Measurements from ENCODE around the gene SLC22A4. TPM values are rescaled to one million over a fixed set of nuclear protein-coding genes. Genes with fewer than 3 reads are reported as not detected.
A peak's percentile ranks its signal among the peaks of the same experiment; 100 is the strongest.

Gene SLC22A4
- total RNA-seq, 1 donor from 2014 or later, result 1.8 TPM

- peak; percentile 38 for DNase-seq (ENCODE audit: low read depth)
- peaks cover 2% of the 10 kb centered on the region for H3K36me3 ChIP-seq (ENCODE audit: control insufficient read depth, insufficient read depth, low read length)
- H3K4me3 ChIP-seq (ENCODE audit: low read depth, low read length), result no peak overlapping the region
- TF ChIP-seq, protein P1, sequence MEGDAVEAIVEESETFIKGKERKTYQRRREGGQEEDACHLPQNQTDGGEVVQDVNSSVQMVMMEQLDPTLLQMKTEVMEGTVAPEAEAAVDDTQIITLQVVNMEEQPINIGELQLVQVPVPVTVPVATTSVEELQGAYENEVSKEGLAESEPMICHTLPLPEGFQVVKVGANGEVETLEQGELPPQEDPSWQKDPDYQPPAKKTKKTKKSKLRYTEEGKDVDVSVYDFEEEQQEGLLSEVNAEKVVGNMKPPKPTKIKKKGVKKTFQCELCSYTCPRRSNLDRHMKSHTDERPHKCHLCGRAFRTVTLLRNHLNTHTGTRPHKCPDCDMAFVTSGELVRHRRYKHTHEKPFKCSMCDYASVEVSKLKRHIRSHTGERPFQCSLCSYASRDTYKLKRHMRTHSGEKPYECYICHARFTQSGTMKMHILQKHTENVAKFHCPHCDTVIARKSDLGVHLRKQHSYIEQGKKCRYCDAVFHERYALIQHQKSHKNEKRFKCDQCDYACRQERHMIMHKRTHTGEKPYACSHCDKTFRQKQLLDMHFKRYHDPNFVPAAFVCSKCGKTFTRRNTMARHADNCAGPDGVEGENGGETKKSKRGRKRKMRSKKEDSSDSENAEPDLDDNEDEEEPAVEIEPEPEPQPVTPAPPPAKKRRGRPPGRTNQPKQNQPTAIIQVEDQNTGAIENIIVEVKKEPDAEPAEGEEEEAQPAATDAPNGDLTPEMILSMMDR (IDR thresholded peaks at IDR 0.05; ENCODE audit: insufficient read depth, low read length, poor library complexity, severe bottlenecking), result no peak
- H3K27me3 ChIP-seq (ENCODE audit: control insufficient read depth, insufficient read depth, low read length), result no peaks in the 10 kb centered on the region
Measured at GRCh38 chr5:132334812-132335211, 40.6 kb downstream of the SLC22A4 start.

DNA sequence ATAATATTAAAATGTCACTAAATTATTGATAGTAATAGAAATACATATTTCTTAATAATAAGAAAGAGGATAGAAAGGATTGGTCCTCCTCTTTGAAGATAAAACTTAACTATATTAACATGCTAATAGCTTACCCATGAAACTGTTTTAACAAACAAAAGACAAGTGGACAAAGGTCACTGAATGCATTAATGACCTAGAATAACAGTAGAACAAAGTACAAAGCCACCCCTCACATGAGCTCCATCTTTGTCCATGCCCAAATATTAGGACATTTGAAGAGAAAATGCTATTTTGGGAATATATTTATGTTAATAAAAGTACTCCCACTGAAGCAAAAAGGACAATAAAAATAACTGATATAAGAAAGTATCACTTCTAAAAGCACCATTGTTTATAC, 41.2 kb downstream of the SLC22A4 start:
- Histone ChIP-seq H3K4me3 (ENCODE audit: low read depth, low read length) (no peak overlapping the region), H3K27me3 (ENCODE audit: control insufficient read depth, insufficient read depth, low read length) (no peaks in the 10 kb centered on the region), H3K36me3 (ENCODE audit: control insufficient read depth, insufficient read depth, low read length) (peaks cover 2% of the 10 kb centered on the region)
- TF ChIP-seq, protein P1 (IDR thresholded peaks at IDR 0.05; ENCODE audit: insufficient read depth, low read length, poor library complexity, severe bottlenecking), result no peak
- no peak for DNase-seq (ENCODE audit: low read depth)

- Histone ChIP-seq H3K27me3 (ENCODE audit: control insufficient read depth, insufficient read depth, low read length) (no peaks in the 10 kb centered on the region), H3K36me3 (ENCODE audit: control insufficient read depth, insufficient read depth, low read length) (no peaks in the 10 kb centered on the region), H3K4me3 (ENCODE audit: low read depth, low read length) (no peak overlapping the region)
- DNase-seq (ENCODE audit: low read depth), result no peak
- TF ChIP-seq, protein P1 (IDR thresholded peaks at IDR 0.05; ENCODE audit: insufficient read depth, low read length, poor library complexity, severe bottlenecking), result no peak
Measured at GRCh38 chr5:132339502-132339901, 45.3 kb downstream of the SLC22A4 start.

DNA sequence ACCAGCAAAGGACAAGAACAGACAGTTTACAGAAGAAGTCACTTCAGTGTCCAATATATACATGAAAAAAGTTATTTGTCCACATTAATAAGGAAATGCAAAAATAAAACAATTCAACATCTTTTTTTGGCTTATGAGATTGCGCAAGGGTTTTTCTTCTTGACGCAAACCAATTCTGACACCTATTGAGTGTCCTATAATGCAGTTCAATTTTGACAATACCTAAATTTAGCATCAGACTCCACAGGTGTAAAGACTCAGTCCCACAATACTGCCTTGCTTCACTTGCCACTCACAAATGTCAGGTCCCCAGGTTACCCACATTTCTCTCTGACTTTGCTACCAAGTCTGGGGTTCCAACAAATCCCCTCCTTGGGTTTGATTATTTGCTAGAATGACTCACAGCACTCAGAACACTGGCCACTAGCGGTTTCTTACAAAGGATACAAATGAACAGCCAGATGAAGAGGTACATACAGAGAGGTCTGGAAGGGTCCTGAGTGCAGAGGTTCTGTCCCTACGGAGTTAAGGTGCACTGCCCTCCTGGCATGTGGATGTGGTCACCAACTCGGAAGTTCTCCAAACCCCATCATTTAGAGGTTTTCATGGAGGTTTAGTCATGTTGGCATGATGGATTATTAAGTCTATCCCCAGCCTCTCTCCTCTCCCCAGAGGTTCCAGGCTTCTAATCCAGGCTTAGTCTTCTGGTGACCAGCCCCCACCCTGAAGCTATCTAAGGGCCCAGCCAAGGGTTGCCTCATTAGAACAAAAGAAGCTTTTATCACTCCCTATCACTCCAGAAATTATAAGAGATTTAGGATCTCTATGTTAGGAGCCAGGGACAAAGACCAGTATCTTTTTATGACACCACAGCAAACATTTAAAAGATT, 48.3 kb downstream of the SLC22A4 start:
- Histone ChIP-seq H3K36me3 (ENCODE audit: control insufficient read depth, insufficient read depth, low read length) (no peaks in the 10 kb centered on the region), H3K4me3 (ENCODE audit: low read depth, low read length) (no peak overlapping the region), H3K27me3 (ENCODE audit: control insufficient read depth, insufficient read depth, low read length) (no peaks in the 10 kb centered on the region)
- TF ChIP-seq, protein P1 (IDR thresholded peaks at IDR 0.05; ENCODE audit: insufficient read depth, low read length, poor library complexity, severe bottlenecking), result no peak
- peak; percentile 12 for DNase-seq (ENCODE audit: low read depth)

GRCh38 chr5:132344775-132345514, 50.8 kb downstream of the SLC22A4 start:
- TF ChIP-seq, protein P1 (IDR thresholded peaks at IDR 0.05; ENCODE audit: insufficient read depth, low read length, poor library complexity, severe bottlenecking), result no peak
- no peak for DNase-seq (ENCODE audit: low read depth)
- H3K4me3 ChIP-seq (ENCODE audit: low read depth, low read length), result no peak overlapping the region

More at GRCh38 chr5:132344775-132345514, 50.8 kb downstream of the SLC22A4 start:
- Histone ChIP-seq H3K27me3 (ENCODE audit: control insufficient read depth, insufficient read depth, low read length) (no peaks in the 10 kb centered on the region), H3K36me3 (ENCODE audit: control insufficient read depth, insufficient read depth, low read length) (no peaks in the 10 kb centered on the region)
